GM19452 (cell line): ENCODE results near the gene SFMBT2.
A peak's percentile ranks its signal among the peaks of the same experiment; 100 is the strongest.

Source experiments
- ATAC-seq: cut with Tn5 transposase; IDR thresholded peaks from one replicate; pipeline ENCODE4 v1.9.1; 2021; ENCODE audit not compliant: unreplicated experiment

The SFMBT2 gene

GRCh38 chr10:7410862-7411670 is at the start of gene SFMBT2:
TSS of gene SFMBT2 (minus strand) at chr10:7411034. CDS start at chr10:7381898, 29,136 bp downstream.
- ATAC-seq: peak; percentile 37

GRCh38 chr10:7460006-7460405 is 49.2 kb upstream of the SFMBT2 start:
- ATAC-seq: no peak

- no peak for ATAC-seq
Observed at GRCh38 chr10:7458556-7458955, 47.7 kb upstream of the SFMBT2 start.

GRCh38 chr10:7457478-7458316 is 46.9 kb upstream of the SFMBT2 start:
- ATAC-seq: peak; percentile 84

GRCh38 chr10:7449063-7449695 is 38.3 kb upstream of the SFMBT2 start:
- ATAC-seq: no peak

- peak; percentile 69 for ATAC-seq
Observed at GRCh38 chr10:7445474-7446185, 34.8 kb upstream of the SFMBT2 start.

- peak; percentile 45 for ATAC-seq
Observed at GRCh38 chr10:7444551-7445121, 33.8 kb upstream of the SFMBT2 start.

GRCh38 chr10:7443036-7443435 is 32.2 kb upstream of the SFMBT2 start:
- ATAC-seq: no peak

DNA sequence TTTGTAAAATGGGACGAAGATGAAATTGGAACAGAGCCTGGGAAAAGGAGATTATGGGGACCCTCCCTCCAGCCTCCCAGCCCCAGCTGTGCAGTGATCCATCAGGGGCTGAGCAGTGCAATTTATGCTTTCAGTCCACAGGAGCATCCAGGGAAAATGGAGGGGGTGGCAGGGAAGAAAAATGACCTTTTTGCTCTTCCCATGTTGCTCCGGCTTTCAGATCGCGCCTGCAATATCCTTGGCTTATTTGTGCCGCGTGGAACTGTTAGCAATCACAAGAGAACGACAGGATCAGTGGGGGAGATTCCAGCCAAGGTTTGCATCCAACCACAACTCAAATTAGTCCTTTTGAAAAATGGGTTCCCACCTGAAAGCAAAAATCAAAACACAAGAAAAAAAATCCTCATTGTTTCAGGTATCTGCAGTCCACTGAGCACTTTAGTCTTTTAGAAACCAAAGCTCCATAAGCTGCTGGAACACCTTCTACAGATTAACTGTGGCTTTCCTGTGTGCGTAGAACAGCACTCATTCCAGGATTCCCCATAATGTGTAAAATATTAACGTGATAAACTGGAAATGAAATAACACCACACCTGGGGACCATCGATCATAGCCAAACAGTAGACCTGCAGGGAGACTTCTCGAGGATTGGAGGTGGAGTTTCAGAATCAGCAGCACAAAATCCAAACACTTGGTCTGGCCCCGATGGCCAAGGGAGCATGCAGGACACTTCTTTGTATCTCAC is 30.7 kb upstream of the SFMBT2 start:
- ATAC-seq: no peak

DNA sequence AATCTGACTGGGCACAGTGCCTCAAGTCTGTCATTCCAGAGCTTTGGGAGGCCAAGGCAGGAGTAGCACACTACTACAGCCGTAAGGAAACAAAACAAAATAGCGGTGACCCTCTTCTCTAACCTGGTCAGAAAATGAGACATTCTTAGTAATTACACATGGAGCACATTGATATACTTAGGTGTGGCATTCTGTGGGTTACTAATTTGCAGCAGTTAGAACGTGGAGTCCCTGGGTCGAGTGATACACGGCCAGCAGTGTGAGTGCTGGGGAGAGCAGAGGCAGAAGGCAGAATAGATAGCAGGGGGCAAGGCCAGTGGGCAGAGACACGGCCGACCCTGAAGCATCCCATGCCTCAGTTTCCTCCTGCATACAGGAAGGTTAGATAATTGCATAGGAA is 28.9 kb upstream of the SFMBT2 start:
- ATAC-seq: no peak

- ATAC-seq: no peak
Observed at GRCh38 chr10:7438196-7438986, 27.6 kb upstream of the SFMBT2 start.

DNA sequence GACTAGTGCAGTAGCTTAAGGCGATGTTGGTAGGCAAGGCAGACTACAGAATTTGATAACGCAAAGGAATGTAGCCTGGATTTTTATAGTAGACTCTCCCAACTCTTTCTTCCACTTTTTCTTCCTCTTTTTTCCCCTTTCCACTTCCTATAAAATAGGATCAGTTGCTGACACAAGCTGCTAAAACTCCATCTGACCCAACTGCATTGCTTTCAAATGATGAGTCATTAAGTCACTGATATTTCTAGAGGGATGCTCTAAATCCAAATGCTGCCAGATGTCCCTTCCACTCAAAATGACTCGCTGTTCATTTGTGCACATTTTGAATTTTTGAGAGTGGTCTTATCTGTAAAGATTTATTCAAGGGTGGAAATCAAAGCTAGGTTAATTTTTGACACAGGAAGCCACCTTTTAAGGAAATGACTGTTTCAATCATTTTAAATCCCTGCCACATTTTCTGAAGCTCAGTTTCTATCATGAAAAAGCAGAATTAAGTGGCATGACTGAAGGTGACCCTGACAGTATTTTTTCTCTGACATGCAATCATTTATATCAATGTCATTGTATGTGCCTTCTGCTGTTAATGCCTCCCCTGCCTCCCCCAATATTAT is 25.8 kb upstream of the SFMBT2 start:
- no peak for ATAC-seq

DNA sequence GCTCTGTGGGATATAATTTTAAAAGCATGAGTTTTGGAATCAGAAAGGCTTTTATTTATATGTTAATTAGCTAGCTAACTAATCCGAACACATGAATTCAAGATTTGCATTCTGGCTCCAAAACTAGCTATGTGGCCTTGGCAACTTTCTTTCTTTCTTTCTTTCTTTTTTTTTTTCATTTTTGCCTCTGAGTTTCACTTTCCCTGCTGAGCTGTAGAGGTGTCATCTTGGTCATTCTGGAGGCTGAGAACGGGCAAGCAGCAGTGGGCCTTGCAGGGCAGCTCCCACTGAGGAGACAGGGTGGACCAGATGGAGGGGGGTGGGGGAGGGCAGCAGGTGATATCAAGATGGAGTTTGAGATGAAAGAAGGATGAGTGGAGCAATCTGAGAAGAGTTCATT is 24.8 kb upstream of the SFMBT2 start:
- ATAC-seq: peak; percentile 61

GRCh38 chr10:7434378-7434777 is 23.5 kb upstream of the SFMBT2 start:
- no peak for ATAC-seq

GRCh38 chr10:7433861-7434260 is 23.0 kb upstream of the SFMBT2 start:
- ATAC-seq: no peak

DNA sequence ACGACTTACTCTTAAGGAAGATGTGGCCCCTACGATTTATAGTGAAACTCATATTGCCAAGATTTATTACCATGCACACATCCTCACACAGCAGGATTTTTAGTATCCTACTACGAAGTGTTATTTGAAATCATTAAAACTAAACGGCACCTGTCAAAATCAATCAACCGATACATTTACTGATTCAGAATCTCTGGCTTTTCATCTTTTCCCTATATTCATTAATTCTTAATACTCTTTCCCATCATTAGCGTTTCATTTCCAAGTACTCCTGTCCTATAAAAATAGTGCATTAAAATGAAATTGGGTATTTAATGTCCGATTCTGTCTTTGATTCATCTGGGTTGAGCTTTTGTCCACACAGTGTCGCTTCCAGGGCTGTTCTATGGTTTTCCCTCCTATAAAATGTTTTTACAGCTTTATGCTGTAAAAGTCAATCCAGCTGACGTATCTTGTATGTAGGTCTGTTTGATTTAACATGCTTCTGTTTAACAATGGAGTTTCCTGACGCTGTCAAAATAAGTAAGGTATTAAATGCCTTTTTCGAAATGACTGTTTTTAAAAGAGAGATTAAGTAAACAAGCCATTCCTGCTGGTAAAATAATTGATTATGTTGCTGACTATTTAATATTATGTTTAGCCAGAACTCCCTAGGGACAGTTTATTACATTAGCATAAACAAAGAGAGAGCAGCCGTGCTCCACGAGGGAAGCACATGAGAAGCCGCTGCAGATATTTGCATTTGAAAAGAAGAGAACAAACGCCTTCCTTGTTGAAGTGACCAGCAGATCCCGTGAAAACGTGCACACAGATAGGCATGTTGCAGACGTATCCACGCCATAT is 22.3 kb upstream of the SFMBT2 start:
- ATAC-seq: no peak

GRCh38 chr10:7428673-7429350 is 18.0 kb upstream of the SFMBT2 start:
- ATAC-seq: no peak
